GM18907 (cell line): ENCODE data around the gene SLAMF6.
"Not testable (repeated sequence)": the region's sequence is repeated elsewhere in the genome, so short reads cannot be mapped to it uniquely, and the experiment has no call there.

Experiments
- ATAC-seq: cut with Tn5 transposase; IDR thresholded peaks from one replicate; pipeline ENCODE4 v1.9.1; 2021; ENCODE audit warnings: mild to moderate bottlenecking, moderate library complexity; ENCODE audit not compliant: unreplicated experiment

The SLAMF6 gene

DNA sequence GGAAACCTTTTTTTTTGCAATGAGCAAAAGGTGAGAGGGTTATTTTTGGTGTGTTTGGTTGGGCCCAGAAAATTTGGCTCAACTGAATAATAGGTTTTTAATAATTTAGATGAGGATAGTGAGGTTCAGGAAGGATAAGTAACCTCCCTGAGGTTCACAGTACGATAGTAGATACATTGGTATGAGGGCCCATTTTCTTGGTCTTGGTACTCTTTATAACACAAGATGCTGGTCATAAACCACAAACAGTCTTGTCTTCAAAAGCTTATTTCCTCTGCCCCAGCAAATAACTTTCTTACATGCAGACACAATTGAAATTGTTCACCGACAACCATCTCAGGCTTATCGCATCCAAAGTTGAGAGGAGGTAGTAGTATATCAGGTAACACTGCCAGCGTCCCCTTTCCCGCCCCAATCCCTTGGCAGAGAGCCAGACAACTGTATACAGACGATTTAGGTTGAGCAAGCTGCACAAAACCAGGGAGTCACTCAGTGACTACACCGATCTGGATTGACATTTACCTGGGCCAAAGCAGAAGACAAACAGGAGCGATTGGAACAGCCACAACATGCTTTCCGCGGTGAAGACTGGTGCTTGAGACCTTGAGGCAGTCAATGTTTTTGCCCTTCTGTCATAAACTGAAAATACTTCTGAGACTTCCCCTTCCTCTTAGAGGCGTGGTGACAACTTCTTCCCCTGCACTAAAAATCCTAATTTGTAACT lies at the start of gene SLAMF6:
TSS of gene SLAMF6 (minus strand) at position 634 of the 724 bp plus-strand sequence. CDS start at position 571, 63 bp downstream.
- ATAC-seq = peak; percentile 57

- no peak for ATAC-seq
Observed at GRCh38 chr1:160570840-160571239, 47.8 kb upstream of the SLAMF6 start.

DNA sequence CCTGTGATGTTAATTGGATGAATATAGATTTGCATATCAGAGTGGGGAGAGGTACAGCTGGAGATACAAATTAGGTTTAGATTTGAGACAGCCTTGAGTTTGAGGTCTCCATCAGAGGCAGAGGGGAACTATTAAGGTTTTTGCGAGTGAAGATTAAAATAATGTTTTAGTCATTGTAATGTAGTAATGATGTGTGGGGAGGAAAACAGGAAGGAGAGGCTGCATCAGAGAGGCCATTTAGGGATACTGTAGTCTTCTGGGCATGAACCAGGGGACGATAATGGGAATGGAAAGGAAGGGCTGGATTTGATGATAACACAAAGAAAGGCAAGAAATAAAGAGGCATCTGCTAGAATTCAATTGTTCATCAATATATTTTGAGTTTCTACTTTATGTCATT lies 46.8 kb upstream of the SLAMF6 start:
- ATAC-seq = no peak

- ATAC-seq = peak; percentile 59
Observed at GRCh38 chr1:160567858-160568682, 45.0 kb upstream of the SLAMF6 start.

DNA sequence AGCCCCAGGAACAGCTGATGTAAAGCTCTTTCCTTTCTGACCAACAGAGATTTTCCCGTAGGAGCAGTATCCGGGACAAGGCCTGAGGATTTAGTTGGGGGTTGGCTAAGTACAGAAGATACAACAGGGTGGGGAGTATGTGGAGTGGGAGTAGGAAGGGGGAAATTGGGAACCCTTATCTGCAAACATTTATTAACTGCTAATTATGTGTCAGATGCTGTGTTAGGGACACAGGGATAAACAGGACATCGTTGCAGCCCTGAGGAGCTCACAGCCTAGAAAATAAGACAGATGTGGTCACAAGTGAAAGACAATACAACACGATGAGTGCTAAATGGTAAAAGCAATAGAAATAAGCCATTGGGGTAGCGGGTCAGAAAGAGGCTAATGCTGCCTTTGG lies 44.3 kb upstream of the SLAMF6 start:
- no peak for ATAC-seq

- no peak for ATAC-seq
Observed at GRCh38 chr1:160565564-160565963, 42.5 kb upstream of the SLAMF6 start.

- not testable (repeated sequence) for ATAC-seq
Observed at GRCh38 chr1:160563230-160563629, 40.2 kb upstream of the SLAMF6 start.

- not testable (repeated sequence) for ATAC-seq
Observed at GRCh38 chr1:160562745-160563144, 39.7 kb upstream of the SLAMF6 start.

GRCh38 chr1:160560806-160561205 lies 37.8 kb upstream of the SLAMF6 start:
- no peak for ATAC-seq

DNA sequence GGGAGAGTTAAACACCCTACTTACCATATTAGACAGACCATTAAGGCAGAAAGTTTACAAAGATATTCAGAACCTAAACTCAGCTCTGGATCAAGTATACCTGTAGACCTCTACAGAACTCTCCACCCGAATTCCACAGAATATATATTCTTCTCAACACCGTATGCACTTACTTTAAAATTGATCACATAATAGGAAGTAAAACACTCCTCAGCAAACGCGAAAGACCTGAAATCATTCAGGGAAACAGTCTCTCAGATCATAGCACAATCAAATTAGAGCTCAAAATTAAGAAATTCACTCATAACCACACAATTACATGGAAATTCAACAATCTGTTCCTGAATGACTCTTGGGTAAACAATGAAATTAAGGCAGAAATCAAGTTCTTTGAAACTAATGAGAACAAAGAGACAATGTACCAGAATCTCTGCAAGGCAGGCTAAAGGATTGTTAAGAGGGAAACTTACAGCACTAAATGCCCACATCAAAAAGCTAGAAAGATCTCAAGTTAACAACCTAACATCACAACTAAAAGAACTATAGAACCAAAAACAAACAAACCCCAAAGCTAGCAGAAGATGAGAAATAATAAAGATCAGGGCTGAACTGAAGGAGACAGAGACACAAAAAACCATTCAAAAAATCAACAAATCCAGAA lies 37.1 kb upstream of the SLAMF6 start:
- ATAC-seq = no peak

DNA sequence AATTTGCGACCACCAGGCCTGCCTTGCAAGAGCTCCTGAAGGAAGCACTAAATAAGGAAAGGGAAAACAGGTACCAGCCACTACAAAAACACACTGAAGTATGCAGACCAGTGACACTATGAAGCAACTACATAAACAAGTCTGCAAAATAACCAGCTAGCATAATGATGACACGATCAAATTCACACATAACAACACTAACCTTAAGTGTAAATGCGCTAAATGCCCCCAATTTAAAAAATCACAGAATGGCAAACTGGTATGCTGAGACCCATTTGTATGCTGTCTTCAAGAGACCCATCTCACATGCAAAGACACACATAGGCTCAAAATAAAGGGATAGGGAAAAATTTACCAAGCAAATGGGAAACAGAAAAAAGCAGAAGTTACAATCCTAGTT lies 36.4 kb upstream of the SLAMF6 start:
- ATAC-seq = not testable (repeated sequence)

GRCh38 chr1:160558660-160559380 lies 35.8 kb upstream of the SLAMF6 start:
- ATAC-seq = no peak

DNA sequence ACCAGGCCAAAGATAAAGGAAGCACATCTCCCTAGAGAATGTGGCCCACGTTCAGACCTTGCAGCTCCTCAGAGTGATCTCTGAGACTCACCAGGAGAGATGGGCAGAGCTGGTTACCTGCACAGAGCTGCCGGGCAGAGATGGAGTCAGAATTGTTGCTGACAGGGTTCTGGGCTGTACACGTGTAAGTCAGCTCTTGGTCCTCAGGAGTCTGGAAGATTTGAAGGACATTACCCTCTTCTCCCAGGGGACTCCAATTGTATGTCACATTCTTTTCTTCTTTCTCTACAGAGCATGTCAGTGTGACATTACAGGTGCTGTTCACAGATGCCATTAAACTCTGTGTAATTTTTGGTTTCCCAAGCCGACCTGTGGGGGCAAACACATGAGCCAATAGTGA lies 30.7 kb upstream of the SLAMF6 start:
- no peak for ATAC-seq

DNA sequence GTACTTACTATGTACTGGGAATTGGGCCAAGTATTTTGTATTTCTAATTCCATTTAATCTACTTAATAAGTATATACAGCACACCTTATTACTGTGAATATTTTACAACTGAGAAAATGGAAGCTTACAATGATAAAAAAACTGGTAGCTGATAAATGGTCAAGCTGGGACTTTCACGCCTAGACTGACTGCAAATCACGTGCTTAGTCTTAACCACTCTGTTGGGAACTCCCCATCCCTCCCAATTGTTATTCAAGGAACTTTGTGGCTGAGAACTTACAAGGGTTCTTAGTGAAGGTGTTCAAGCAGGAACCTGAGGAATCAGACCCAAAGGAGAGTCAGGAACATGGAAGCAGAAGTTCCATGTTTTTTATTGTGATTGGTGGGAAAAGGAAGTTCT lies 29.4 kb upstream of the SLAMF6 start:
- no peak for ATAC-seq

DNA sequence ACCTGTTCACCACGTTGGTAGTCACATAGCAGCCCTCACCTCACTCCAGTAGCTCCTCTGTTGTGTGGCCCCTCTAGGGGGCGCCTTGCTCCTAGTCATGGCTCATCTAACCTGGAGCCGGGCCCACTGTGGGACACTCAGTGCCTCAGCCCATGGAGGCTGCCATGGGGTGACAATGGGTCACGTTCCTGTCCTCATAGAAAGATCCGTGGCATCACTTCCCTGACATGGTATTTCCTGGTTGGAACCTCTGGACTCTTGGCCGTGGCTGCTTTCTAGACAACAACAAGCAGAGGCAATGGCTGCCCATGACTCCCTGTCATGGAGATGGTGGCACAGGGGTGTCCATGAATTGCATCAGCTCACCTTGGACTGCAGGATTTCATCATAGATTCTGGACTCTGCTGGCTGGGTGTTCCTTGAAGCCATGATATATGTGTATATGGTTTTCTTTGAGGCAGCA lies 27.5 kb upstream of the SLAMF6 start:
- ATAC-seq = no peak

DNA sequence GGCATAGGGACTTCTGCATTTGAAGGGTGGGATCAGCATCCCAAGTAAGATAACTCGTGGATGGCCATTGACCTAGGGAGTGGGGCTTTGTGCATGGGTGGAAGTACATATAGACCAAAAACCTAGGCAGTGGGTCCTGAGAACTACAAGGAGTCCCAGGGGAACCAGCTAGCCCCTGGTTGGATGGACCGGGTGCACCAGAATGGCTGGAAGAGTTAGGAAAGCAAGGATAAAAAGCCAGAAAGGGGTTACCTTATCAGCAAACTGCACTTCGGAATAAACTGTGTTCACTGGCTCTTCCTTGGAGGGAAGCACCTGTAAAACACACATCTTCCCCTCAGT lies 26.6 kb upstream of the SLAMF6 start:
- ATAC-seq = no peak

DNA sequence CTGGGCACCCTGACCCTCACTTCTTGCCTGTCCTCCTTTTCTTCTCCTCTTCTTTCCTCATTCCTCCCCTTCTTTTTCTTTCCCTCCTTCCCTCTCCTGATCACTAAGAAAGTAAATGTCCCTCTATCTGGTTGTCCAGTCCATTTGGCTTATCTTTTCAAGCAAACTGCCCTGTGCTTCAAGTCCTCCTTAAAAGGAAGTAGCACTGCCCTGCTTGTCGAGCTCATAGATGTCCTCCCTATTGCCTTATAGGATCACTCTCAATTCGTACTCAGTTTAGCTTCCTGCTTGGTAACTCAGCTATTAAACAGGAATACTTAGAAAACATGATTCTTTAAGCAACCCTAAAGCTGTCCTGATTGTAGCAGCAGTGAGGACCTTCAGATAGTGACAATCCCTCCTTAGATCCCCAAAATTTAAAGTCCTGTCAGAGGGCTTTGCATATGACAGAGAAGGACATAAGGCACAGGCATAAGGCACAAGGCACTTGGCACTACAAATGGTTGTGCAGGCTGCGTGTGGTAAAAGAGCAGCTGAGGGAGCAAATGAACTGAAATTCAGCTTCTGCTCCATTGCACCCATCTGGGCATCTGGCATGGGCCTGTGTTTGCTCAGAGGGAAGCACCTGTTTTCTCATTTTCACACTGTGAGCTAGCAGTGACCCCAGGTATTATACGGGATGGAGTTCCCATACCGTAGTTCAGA lies 26.1 kb upstream of the SLAMF6 start:
- ATAC-seq = peak; percentile 46

DNA sequence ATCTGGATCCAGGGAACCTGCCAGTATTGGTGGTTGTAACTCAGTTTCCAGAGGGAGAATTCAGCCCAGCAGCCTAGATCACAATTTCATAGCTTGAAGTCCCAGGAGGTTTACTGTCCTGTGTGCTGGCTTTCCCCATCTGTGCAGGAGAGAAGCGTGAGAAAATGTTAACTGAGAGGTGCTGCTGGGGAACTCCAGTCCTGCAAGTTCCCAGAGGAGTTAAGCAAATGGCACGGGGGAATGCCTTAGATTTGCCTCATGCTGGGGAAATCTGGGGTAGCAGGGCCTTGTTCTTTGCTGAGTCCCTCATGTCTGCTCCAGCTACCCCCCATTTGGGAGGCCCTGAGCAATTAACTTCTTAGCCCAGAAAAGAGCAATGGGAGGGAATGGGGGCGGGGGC lies 25.1 kb upstream of the SLAMF6 start:
- ATAC-seq = peak; percentile 56

DNA sequence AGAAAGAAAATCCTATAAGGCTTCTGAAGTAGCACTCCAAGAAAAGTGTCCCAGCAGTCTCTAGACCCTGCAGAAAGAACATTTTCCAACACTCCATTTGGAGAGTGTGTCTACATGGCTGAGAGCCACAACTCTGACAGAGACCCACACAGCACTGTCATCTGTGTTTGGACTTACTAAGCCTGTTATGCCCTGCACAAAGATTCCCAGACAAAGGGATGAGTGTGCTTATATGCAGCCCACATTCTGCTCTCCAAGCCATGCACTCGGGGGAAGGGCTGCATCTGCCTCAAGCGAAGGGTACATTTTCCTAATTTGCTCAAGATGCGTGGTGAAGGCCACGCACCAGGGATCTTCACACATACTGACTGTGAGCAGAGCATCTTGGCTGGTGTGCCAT lies 24.4 kb upstream of the SLAMF6 start:
- ATAC-seq = no peak

GRCh38 chr1:160546942-160547341 lies 23.9 kb upstream of the SLAMF6 start:
- no peak for ATAC-seq
